NCI-H446 treated with DMSO at 0.1 percent for 48 hours (cell line): ENCODE measurements around the gene ELANE.
"Not testable (repeated sequence)": the region's sequence is repeated elsewhere in the genome, so short reads cannot be mapped to it uniquely, and the experiment has no call there.

ENCODE experiments used
- DNase-seq: peaks from one replicate; lab custom pipeline; 2025; lab: John Stamatoyannopoulos, UW

Gene ELANE

DNA sequence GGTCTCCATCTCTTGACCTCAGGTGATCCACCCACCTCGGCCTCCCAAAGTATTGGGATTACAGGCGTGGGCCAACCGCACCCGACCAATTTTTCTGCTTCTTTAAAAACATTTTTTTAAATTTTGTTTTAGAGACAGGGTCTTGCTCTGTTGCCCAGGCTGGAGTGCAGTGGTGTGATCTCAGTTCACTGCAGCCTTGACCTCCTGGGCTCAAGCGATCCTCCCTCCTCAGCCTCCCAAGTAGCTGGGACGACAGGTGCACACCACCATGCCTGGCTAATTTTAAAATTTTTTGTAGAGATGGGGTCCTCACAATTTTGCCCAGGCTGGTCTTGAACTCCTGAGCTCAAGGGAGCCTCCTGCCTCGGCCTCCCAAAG, 9.3 kb upstream of the ELANE start:
- not testable (repeated sequence) for DNase-seq

DNA sequence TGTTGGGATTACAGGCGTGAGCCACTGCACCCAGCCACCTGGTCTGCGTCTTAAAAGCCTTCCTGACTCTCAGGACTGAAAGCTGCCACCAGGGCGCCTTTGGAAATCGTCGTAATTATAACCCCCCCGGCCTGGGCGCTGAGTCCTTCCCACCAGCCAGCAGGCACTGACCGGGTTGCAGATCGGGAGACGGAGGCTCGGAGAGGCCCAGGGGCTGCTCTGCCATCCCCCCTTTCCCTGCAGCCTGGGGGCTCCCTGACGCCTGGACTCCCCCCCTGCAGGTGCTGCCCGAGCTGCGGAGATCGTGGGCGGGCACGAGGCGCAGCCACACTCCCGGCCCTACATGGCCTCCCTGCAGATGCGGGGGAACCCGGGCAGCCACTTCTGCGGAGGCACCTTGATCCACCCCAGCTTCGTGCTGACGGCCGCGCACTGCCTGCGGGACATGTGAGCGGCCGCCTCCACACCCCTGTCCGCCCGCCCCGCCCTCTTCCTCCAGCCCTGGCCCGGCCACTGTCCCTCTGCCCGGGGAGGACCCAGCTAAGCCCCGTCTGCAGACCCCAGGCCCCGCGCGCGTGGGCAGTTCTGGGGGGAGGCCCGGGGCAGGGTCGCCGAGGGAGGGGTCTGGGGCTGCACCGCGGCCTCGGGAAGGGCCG, 8.8 kb upstream of the ELANE start:
- DNase-seq: no peak

DNA sequence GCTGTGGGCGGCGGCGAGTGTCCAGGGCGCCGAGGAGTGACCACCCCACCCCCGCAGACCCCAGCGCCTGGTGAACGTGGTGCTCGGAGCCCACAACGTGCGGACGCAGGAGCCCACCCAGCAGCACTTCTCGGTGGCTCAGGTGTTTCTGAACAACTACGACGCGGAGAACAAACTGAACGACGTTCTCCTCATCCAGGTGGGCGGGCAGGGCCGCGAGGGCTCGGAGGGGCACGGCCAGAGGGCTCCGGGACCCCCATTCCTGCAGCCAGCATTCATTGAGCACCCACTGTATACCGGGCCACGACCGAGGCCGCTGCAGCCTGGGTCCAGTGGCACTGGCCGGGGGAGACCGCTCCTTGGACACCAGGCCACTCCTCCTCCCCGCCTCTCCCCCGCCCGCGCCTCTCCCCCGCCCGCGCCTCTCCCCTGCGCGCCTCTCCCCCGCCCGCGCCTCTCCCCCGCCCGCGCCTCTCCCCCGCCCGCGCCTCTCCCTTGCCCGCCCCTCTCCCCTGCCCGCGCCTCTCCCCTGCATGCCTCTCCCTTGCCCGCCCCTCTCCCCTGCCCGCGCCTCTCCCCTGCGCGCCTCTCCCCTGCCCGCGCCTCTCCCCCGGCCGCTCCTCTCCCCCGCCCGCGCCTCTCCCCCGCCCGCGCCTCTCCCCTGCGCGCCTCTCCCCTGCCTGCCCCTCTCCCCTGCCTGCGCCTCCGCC, 8.1 kb upstream of the ELANE start:
- no peak for DNase-seq

DNA sequence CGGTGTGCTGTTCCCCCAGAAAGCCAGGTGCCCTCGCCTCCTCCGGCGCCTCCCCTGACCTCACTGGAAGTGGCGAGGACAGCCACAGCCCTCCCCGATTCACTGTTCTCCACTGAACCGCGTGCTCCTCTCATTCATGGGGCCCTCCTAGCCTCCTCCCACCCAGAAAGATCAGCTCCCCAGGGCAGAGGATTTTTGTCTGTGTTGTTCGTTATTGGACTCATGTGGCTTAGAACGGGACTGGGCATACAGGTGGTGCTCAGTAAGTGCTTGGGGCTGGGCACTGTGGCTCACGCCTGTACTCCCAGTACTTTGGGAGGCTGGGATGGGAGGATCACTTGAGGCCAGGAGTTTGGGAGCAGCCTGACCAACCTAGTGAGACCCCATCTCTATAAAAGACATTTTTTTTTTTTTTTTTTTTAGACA, 7.5 kb upstream of the ELANE start:
- no peak for DNase-seq

DNA sequence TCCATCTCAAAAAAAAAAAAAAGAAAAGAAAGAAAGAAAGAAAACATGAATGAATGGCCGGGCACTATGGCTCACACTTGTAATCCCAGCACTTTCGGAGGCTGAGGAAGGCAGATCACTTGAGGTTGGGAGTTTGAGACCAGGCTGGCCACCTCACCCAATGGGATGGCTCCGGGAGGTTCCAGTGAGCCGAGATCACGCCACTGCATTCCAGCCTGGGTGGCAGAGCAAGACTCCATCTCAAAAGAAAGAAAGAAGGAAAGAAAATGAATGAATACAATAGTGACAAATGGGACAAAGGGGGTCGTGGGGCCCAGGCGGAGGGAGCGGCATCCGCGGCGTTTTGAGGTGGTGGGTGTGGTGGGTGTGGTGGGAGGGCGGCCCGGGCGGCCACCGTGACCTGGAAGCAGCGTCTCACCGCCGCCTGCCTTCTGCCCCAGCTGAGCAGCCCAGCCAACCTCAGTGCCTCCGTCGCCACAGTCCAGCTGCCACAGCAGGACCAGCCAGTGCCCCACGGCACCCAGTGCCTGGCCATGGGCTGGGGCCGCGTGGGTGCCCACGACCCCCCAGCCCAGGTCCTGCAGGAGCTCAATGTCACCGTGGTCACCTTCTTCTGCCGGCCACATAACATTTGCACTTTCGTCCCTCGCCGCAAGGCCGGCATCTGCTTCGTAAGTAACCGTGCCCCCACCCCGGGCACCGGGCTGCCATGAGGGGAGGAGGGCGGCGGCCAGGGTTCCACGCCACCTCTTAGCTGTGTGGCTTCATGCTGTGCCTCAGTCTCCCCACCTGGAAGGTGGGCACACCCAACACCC, 6.2 kb upstream of the ELANE start:
- DNase-seq: no peak

DNA sequence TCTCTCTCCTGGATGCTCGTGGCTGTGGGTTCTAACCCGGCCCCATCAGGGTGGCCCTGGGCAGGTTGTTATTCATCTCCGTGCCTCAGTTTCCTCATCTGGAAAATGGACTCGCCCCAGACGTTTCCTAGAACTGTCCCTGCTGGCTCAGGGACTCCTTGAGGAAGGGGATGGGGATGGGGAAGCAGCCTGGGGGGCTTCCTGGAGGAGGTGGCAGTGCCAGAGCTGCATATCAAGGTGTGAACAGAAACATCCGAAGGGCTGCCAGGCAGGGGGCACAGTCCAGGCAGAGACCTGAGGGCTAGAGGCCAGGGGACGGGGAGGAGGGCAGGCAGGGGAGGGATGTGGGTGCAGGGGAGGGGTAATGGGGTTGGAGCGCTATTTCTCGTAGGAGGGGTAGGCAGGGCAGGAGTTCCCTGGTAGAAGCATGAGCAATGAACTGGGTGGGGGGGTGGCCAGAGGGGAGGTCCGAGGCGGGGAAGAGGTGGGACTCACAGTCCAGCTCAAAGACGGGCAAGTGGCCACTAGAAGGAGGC, 3.6 kb upstream of the ELANE start:
- no peak for DNase-seq

DNA sequence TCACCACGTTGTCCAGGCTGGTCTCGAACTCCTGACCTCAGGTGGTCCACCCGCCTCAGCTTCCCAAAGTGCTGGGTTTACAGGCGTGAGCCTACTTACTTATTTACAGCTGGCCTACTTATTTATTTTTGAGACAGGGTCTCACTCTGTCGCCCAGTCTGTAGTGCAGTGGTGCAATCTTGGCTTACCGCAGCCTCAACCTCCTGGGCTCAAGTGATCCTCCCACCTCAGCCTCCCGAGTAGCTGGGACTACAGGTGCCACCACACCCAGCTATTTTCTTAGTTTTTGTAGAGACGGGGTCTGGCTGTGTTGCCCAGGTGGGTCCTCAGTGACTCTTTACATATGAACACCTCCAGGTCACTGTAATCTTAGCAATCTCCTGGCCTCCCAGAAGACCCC, 2.9 kb upstream of the ELANE start:
- not testable (repeated sequence) for DNase-seq

DNA sequence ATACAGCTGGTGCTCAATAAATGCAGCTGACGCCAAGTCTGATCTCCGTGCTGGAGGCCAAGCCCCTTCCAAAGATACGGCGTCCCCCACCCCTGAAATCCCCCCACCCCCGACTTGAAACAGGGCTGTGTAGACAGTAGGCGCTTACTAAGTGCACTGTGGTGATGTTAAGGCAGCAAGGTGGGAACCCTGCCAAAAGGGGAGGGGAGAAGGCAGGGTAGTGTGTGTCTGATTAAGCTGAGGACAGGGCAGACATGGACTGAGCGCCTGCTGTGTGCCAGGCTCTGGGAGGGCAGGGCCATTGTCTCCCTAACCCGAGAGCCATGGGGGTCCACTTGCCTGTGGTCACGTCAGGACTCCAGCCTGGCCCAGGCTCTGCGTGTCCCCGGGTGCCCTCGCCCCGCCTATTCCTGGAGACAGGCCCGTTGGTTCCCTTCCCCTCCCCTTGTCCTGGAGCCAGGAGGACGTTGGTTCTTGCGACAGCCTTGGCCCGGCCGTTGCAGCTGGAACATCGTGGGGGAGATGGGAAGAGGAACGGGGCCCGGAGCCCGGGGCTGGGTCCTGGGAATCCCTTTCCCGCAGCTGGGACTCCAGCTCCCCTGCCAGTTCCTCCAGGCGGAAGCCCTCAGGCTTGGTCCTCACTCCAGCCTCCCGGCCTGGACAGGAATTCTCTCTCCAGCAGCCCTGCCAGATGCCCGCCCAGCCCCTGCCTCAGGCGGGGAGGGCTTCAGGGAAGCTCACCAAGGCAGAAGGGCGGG, 1.7 kb upstream of the ELANE start:
- peak; percentile 44 for DNase-seq

DNA sequence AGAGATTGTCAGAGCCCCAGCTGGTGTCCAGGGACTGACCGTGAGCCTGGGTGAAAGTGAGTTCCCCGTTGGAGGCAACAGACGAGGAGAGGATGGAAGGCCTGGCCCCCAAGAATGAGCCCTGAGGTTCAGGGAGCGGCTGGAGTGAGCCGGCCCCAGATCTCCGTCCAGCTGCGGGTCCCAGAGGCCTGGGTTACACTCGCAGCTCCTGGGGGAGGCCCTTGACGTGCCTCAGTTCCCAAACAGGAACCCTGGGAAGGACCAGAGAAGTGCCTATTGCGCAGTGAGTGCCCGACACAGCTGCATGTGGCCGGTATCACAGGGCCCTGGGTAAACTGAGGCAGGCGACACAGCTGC, 1.1 kb upstream of the ELANE start:
- DNase-seq: no peak

DNA sequence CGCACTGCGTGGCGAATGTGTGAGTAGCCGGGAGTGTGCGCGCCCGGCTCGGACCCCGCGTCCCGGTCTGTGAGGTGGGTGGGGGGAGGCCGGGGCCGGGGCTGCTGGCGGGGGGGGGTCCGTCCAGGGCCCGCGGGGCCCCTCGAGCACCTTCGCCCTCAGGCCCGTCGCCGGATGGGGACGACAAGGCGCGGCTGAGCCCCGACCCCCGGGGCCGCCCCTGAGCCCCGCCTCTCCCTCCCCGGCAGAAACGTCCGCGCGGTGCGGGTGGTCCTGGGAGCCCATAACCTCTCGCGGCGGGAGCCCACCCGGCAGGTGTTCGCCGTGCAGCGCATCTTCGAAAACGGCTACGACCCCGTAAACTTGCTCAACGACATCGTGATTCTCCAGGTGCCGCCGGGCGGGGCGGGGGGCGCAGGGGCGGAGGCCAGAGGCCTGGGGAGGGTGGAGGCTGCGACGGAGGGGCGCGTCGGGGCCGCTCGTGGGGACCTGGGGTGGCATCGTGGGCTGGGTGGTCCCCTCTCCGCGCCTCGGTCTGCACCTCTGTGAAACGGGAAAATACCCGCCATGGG, 997 bp downstream of the ELANE start:
- DNase-seq: no peak

DNA sequence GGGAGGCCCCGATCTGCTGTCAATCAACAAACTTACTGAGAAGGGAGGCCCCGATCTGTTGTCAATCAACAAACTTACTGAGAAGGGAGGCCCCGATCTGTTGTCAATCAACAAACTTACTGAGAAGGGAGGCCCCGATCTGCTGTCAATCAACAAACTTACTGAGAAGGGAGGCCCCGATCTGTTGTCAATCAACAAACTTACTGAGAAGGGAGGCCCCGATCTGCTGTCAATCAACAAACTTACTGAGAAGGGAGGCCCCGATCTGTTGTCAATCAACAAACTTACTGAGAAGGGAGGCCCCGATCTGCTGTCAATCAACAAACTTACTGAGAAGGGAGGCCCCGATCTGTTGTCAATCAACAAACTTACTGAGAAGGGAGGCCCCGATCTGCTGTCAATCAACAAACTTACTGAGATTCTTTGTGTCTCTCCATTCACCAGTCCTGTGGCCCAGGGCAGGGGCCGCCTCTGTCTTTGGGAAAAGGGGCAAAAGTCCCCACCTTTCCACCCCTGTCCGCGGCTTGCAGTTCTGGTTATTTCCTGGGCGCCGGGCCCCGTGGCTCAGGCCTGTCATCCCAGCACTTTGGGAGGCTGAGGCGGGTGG, 1.6 kb downstream of the ELANE start:
- DNase-seq: not testable (repeated sequence)

DNA sequence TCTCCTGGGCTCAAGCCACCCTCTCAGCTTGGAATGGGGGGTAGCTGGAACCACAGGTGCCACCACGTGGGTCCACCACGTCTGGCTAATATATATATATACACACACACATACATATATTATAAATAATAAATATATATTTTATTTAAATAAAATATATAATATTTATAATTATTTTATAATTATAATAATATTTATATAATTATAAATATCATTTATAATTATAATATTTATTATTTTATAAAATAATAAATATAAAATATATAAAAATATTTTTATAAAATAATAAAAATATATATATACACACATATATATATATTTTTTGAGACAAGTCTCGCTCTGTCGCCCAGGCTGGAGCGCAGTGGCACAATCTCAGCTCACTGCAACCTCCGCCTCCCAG, 2.4 kb downstream of the ELANE start:
- no peak for DNase-seq

DNA sequence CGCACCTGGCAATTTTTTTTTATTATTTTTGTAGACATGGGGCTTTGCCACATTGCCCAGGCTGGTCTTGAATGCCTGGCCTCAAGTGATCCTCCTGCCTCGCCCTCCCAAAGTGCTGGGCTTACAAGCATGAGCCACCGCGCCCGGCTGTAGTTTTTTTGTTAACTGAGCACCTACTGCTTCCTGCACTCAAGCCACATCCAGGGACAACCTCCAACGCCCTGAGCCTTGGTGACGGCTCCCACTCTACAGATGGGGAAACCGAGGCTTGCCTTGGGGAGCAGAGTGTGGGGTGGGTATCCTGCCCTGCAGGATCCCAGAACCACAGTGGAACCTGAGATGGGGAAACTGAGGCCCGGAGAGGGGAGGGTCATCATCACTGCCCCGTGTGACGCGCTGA, 3.0 kb downstream of the ELANE start:
- no peak for DNase-seq

DNA sequence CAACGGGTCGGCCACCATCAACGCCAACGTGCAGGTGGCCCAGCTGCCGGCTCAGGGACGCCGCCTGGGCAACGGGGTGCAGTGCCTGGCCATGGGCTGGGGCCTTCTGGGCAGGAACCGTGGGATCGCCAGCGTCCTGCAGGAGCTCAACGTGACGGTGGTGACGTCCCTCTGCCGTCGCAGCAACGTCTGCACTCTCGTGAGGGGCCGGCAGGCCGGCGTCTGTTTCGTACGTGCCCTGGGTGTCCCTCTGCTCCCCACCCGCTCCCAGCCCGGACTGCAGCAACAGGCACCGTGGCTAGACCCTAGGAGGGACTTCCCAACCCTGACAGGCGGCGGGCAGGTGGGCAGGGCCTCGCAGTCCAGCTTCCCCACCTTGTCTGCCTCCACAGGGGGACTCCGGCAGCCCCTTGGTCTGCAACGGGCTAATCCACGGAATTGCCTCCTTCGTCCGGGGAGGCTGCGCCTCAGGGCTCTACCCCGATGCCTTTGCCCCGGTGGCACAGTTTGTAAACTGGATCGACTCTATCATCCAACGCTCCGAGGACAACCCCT, 3.5 kb downstream of the ELANE start:
- no peak for DNase-seq

DNA sequence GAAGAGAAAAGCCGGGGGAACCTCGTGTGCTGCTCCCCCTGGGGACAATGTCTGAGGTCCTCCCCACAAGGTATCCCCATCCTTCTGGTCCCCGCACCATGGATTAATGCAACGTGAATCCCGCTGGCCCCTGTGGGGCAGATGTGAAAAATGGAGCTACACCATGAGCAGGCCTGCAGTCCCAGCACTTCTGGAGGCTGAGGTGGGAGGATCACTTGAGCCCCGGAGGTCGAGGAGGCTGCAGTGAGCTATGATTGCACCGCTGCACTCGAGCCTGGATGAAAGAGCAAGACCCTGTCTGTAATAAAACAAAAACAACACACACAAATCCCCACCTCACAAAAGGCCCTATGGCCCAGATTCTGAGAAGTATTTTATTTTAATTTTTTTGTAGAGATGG, 6.2 kb downstream of the ELANE start:
- no peak for DNase-seq

DNA sequence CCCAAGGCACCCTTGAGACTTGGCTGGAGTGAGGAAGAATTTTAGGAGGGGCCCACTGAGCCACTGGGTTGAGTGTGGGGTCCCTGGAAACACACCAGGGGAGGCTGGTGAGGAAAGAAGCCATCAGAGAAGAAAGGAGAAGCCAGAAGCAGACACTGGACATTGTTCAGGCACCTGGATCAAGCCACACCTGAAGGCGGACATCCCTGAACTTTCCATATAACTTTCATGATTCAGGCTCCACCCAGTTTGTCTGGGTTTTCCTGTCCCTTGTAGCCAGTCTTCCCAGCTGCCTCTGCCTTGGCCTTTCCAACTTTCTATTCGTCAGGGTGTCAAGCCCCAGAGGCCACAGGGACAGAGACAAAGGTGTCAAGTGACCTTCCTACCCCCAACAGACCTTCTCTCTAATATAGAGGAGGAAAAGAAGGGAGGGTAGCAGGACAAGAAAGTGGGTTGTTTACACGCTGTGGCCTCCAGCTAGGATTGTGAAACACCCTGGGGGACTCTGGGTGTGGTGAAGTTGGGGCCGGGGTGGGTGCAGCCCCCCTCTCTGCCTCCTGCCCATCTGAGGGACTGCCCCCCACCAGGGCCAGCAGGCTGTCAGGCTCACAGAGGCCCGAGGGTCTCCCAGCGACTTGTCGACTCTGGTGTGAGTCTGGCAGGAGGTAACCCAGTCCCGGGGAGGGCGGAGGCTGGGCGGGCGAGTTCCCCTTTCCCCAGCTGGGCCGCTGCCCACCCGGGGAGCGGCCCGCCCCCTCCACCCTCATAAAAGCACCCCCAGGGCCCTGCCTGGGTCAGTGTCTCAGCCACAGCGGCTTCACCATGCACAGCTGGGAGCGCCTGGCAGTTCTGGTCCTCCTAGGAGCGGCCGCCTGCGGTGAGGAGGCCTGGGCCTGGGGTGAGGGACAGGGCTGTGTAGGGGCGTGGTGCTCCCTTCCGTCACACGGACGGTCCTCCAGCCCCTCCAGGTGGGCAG, 7.1 kb downstream of the ELANE start, which contains the start of gene CFD:
Gene CFD (plus strand): TSS at position 797 of the 976 bp plus-strand sequence. CDS start 26 bp downstream, at position 823.
- DNase-seq: no peak

DNA sequence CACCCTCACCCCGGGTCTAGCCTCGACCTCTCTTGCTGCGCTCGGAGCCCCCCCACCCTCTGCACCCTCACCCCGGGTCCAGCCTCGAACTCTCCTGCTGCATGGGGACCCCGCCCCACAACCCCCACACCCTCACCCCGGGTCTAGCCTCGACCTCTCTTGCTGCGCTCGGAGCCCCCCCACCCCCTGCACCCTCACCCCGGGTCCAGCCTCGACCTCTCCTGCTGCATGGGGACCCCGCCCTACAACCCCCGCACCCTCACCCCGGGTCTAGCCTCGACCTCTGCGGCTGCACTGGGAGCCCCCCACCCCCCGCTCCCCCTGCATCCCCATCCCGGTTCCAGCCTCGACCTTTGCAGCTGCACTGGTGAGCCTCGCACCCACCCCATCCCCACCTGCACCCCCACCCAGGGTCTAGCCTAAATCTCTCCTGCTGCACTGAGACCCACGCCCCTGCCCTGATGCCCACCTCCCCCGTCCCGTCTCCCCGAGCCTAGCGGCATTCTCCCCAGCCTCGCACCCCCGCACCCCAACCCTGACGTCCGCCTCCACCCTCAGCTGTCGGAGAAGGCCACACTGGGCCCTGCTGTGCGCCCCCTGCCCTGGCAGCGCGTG, 9.1 kb downstream of the ELANE start:
- DNase-seq: no peak

DNA sequence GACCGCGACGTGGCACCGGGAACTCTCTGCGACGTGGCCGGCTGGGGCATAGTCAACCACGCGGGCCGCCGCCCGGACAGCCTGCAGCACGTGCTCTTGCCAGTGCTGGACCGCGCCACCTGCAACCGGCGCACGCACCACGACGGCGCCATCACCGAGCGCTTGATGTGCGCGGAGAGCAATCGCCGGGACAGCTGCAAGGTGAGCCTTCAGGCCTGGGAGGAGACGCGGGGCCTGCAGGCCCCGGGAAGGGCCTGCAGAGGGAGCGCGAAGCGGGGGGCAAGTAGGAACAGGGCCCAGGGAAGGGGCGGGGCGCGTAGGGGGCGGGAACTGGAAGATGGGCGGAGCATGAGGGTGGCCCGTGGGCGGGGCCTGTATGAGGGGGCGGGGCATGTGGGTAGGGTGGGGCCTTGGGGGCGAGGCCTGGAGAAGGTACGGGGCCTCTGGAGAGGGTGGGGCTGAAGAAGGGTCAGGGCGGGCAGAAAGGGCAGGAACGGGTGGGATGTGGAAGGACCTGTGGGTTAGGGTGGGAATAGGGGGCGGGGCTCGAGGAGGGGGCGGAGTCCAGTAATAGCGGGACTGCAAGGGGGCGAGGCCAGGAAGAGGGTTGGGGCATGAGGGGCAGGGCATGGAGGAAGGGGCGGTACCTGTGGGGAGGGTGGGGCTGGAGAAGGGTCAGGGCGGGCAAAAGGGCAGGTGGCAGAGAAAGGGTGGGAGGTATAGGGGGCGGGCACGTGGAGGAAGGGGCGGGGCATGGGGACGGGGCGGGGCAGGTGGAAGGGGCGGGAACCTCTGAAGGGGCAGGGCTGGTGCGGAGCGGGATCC, 9.9 kb downstream of the ELANE start:
- no peak for DNase-seq
